ENCODE measurements around the gene CBFA2T3.
"Not testable (repeated sequence)": the region's sequence is repeated elsewhere in the genome, so short reads cannot be mapped to it uniquely, and the experiment has no call there.

Gene CBFA2T3

GRCh38 chr16:89012622-89012995 lies 35.6 kb upstream of the CBFA2T3 start:
- DNase-seq (ENCODE audit: low read depth) = no peak

GRCh38 chr16:89011909-89012621 lies 35.1 kb upstream of the CBFA2T3 start:
- DNase-seq (ENCODE audit: low read depth) = no peak

- DNase-seq (ENCODE audit: low read depth) = no peak
Measured at GRCh38 chr16:89010210-89010925, 33.4 kb upstream of the CBFA2T3 start.

GRCh38 chr16:89009343-89010209 lies 32.6 kb upstream of the CBFA2T3 start:
- DNase-seq (ENCODE audit: low read depth) = peak; percentile 10

- not testable (repeated sequence) for DNase-seq (ENCODE audit: low read depth)
Measured at GRCh38 chr16:89008796-89009195, 31.8 kb upstream of the CBFA2T3 start.

- DNase-seq (ENCODE audit: low read depth) = no peak
Measured at GRCh38 chr16:89007371-89008249, 30.6 kb upstream of the CBFA2T3 start.

GRCh38 chr16:89006036-89006752 lies 29.2 kb upstream of the CBFA2T3 start:
- no peak for DNase-seq (ENCODE audit: low read depth)

GRCh38 chr16:89005201-89006035 lies 28.4 kb upstream of the CBFA2T3 start:
- no peak for DNase-seq (ENCODE audit: low read depth)

GRCh38 chr16:89004209-89004831 lies 27.3 kb upstream of the CBFA2T3 start:
- DNase-seq (ENCODE audit: low read depth) = no peak

- DNase-seq (ENCODE audit: low read depth) = no peak
Measured at GRCh38 chr16:89003831-89004208, 26.8 kb upstream of the CBFA2T3 start.

GRCh38 chr16:89002851-89003830 lies 26.1 kb upstream of the CBFA2T3 start:
- DNase-seq (ENCODE audit: low read depth) = no peak

- DNase-seq (ENCODE audit: low read depth) = not testable (repeated sequence)
Measured at GRCh38 chr16:89002081-89002480, 25.1 kb upstream of the CBFA2T3 start.

- no peak for DNase-seq (ENCODE audit: low read depth)
Measured at GRCh38 chr16:89001117-89002027, 24.4 kb upstream of the CBFA2T3 start.

GRCh38 chr16:89000207-89000959 lies 23.4 kb upstream of the CBFA2T3 start:
- no peak for DNase-seq (ENCODE audit: low read depth)

- no peak for DNase-seq (ENCODE audit: low read depth)
Measured at GRCh38 chr16:88999457-89000206, 22.6 kb upstream of the CBFA2T3 start.

Data from iris pigment epithelial cell (primary cell).